Kidney (tissue), 14 donors: Measurements from ENCODE around the gene MMUT. TPM values are rescaled to one million over a fixed set of nuclear protein-coding genes. Genes with fewer than 3 reads are reported as not detected.
"Not testable (repeated sequence)": the region's sequence is repeated elsewhere in the genome, so short reads cannot be mapped to it uniquely, and the experiment has no call there.

Experiments used
- DNase-seq, 5 donors: peaks; one replicate each; pipeline ENCODE4 v3.0.0-alpha.2; 2013 to 2020
- FAIRE-seq: peaks from 2 replicates; lab custom pipeline; 2012; peaks lifted over from hg19 to GRCh38; lab: Jason Lieb, UNC
- H3K27ac ChIP-seq, 2 donors: one replicate each; pipeline ENCODE4 v1.7.0; 2013; ENCODE audit warnings: low read depth in 2 of 2, low read length in 2 of 2, inconsistent platforms in 1 of 2
- H3K27me3 ChIP-seq: one replicate; pipeline ENCODE4 v1.7.1; 2013; ENCODE audit warnings: low read length, inconsistent platforms; ENCODE audit not compliant: control insufficient read depth, insufficient read depth
- H3K36me3 ChIP-seq, 3 donors: one replicate each; pipeline versions ENCODE4 v1.7.0 to v1.7.1; 2013; ENCODE audit warnings: low read length in 3 of 3, control low read depth in 1 of 3, inconsistent platforms in 1 of 3; ENCODE audit not compliant: insufficient read depth in 3 of 3, control insufficient read depth in 2 of 3
- H3K4me1 ChIP-seq, 3 donors: one replicate each; pipeline versions ENCODE4 v1.7.0 to v1.7.1; 2013; ENCODE audit warnings: low read length in 3 of 3, inconsistent platforms in 1 of 3, low read depth in 1 of 3; ENCODE audit not compliant: control insufficient read depth in 2 of 3, insufficient read depth in 2 of 3
- H3K4me3 ChIP-seq, 3 donors: one replicate each; pipeline versions ENCODE4 v1.7.0 to v1.8.1; 2013; ENCODE audit warnings: low read length in 3 of 3, control low read depth in 1 of 3, inconsistent platforms in 1 of 3
- H3K9ac ChIP-seq, 3 donors: one replicate each; pipeline versions ENCODE4 v1.7.0 to v1.7.1; 2013; ENCODE audit warnings: low read length in 3 of 3, control low read depth in 1 of 3, inconsistent platforms in 1 of 3
- H3K9me3 ChIP-seq, 3 donors: one replicate each; pipeline versions ENCODE4 v1.7.0 to v1.7.1; 2013; ENCODE audit warnings: low read length in 3 of 3, control low read depth in 1 of 3, inconsistent platforms in 1 of 3; ENCODE audit not compliant: control insufficient read depth in 2 of 3, insufficient read depth in 1 of 3
- intact Hi-C: fragments of 100-400 bp; cut with DNase I; formaldehyde crosslinking; loops from one replicate; pipeline ENCODE4 v1.11.1; 2022
- polyA plus RNA-seq: library from polyadenylated mRNA; stranded (reverse); fragments of 350-450 nt; fragmentation: Illumina TruSeq; extraction: RNeasy Lipid Tissue Mini Kit (QIAGEN cat#74804); gene quantifications from one replicate; pipeline ENCODE4 v1.2.3, GENCODE V29; 2014; ENCODE audit warnings: low read depth, low replicate concordance; ENCODE audit not compliant: insufficient read depth
- total RNA-seq: library from RNA; stranded (reverse); fragmentation: NEBNext Ultra II Directional; extraction: Animal tissue kit (Norgen Biotek cat#: 25700); gene quantifications from one replicate; pipeline ENCODE4 v1.2.1, GENCODE V29; 2021
- TF ChIP-seq, protein P1 (sequence below): IDR thresholded peaks from 3 replicates; pipeline ENCODE4 v1.5.1; 2012; ENCODE audit warnings: mild to moderate bottlenecking, moderate library complexity, borderline replicate concordance; ENCODE audit not compliant: insufficient read depth; ENCODE audit errors: extremely low read depth
- donor health status: control.
- donor health status: control.
- donor health status: control.
- donor health status: control.
- donor health status: control.
- donor health status: DM: yes; HTN: yes; CAD: no.
- donor health status: Normal renal cell carcinoma (clear cell type).

Gene MMUT
- total and polyA plus RNA-seq, 2 donors from 2014 or later, result 26.6 to 34.8 TPM

DNA sequence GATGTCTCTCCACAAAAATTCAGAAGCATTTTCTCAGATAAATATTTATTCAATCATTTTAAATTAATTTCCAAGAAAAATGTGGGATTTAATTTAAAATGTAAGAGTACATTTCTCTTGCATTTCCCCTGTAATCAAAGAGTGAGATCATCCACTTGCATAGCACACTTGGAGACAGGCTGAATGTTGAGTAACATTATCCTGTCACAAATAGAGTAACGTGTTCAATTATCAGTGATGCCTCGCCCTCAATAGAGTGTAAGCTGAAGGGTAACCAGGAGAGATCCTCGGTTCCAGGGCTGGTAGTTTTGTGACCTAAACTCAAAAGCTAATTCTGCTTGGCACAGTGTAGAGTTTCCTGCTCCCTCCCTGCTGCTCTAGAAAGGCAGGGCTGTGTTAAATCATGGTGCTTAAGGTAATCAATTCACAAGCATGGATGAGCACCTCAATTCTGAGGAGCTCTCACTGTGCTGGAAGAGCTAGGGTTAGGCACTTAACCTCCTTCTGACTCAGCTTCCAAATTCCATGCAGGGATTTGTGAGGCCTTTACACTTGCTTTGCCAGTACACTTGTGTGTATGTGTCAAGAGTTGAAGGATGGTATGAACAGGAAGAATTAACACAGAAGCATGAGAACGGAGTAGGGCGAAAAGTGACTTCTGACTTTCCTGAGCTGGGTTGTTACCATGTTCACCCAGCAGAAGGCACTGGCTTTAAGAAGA lies 56.6 kb downstream of the MMUT start:
- Histone ChIP-seq H3K4me3 (no peak overlapping the region), H3K9me3 (no peaks in the 10 kb centered on the region), H3K27me3 (no peaks in the 10 kb centered on the region), H3K27ac (no peak overlapping the region), H3K36me3 (no peaks in the 10 kb centered on the region), H3K9ac (no peak overlapping the region), H3K4me1 (no peaks in the 10 kb centered on the region)
- FAIRE-seq, result no peak
- TF ChIP-seq, protein P1, sequence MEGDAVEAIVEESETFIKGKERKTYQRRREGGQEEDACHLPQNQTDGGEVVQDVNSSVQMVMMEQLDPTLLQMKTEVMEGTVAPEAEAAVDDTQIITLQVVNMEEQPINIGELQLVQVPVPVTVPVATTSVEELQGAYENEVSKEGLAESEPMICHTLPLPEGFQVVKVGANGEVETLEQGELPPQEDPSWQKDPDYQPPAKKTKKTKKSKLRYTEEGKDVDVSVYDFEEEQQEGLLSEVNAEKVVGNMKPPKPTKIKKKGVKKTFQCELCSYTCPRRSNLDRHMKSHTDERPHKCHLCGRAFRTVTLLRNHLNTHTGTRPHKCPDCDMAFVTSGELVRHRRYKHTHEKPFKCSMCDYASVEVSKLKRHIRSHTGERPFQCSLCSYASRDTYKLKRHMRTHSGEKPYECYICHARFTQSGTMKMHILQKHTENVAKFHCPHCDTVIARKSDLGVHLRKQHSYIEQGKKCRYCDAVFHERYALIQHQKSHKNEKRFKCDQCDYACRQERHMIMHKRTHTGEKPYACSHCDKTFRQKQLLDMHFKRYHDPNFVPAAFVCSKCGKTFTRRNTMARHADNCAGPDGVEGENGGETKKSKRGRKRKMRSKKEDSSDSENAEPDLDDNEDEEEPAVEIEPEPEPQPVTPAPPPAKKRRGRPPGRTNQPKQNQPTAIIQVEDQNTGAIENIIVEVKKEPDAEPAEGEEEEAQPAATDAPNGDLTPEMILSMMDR, result no peak
- DNase-seq, result no peak
- intact Hi-C loops, result no loop called here

DNA sequence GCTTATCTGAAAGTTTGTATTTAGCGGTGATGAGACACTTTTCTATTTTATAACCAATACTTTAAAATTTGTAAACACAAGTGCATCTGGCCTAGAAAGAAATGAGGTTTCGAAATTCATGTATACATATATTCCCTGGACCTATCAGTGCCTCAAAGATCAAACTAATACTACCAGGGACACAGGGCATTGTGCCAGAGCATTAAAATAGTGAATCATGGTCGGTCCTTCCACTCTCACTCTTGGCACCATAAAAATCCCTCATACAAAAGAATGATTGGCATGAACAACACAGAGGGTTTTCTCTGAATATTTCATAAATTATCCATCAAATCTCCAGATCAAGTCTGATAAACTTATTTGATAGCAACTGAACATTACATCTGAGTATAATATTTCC lies 62.0 kb downstream of the MMUT start:
- no peak for FAIRE-seq
- no peak for DNase-seq
- Histone ChIP-seq H3K9ac (no peak overlapping the region), H3K9me3 (no peaks in the 10 kb centered on the region), H3K4me1 (no peaks in the 10 kb centered on the region), H3K27ac (no peak overlapping the region), H3K36me3 (no peaks in the 10 kb centered on the region), H3K4me3 (no peak overlapping the region), H3K27me3 (no peaks in the 10 kb centered on the region)
- TF ChIP-seq, protein P1, result no peak
- intact Hi-C loops, result no loop called here

DNA sequence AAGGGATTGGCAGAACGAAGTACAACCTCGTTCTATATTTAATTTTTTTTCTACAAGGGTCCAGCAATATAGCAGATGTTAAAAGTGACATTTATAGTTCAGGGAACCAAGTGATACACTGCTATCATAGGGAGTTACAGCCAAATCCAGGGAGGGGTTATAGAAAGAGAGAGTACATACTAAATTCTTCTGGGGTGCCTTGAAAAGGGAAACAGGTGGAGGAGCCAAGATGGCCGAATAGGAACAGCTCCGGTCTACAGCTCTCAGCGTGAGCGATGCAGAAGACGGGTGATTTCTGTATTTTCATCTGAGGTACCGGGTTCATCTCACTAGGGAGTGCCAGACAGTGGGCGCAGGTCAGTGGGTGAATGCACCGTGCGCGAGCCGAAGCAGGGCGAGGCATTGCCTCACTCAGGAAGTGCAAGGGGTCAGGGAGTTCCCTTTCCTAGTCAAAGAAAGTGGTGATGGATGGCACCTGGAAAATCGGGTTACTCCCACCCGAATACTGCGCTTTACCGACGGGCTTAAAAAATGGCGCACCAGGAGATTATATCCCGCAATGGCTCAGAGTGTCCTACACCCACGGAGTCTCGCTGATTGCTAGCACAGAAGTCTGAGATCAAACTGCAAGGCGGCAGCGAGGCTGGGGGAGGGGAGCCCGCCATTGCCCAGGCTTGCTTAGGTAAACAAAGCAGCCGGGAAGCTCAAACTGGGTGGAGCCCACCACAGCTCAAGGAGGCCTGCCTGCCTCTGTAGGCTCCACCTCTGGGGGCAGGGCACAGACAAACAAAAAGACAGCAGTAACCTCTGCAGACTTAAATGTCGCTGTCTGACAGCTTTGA lies 76.2 kb downstream of the MMUT start:
- intact Hi-C loops, H3K4me3 ChIP-seq, H3K9me3 ChIP-seq, H3K36me3 ChIP-seq, FAIRE-seq, H3K4me1 ChIP-seq, H3K9ac ChIP-seq, H3K27me3 ChIP-seq, DNase-seq, H3K27ac ChIP-seq: not testable (repeated sequence)

DNA sequence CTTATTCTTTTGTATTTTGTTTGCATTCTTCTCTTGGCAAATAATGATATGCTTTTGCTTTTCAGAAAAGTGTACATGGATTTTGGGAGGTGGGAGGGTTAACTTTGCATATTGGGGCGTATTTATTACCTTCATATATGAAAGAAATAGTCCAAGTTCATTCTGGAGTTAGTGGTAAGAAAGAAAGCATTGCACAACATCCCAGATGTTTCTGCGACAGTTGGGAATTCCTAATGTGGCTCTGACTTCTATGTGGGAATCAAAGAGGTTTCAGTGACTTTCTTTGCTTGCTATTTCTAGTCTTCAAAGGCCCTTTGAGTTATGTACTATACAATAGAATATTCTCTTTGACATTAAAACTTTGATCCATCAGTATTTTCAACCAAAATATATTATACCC lies 78.1 kb downstream of the MMUT start:
- TF ChIP-seq, protein P1, result no peak
- Histone ChIP-seq H3K27me3 (no peaks in the 10 kb centered on the region), H3K27ac (no peak overlapping the region), H3K4me3 (no peak overlapping the region), H3K9me3 (no peaks in the 10 kb centered on the region), H3K9ac (no peak overlapping the region), H3K4me1 (no peaks in the 10 kb centered on the region), H3K36me3 (no peaks in the 10 kb centered on the region)
- FAIRE-seq (no peak), DNase-seq (no peak)
- intact Hi-C loops, result no loop called here
